GM12878 (cell line): ENCODE measurements around the gene NUMB. TPM values are rescaled to one million over a fixed set of nuclear protein-coding genes. Genes with fewer than 3 reads are reported as not detected.

Experiments
- ATAC-seq: fragments of 200-7000 bp; cut with Tn5 transposase; 3 replicates; pipeline ENCODE4 v1.9.1; 2020; ENCODE audit warnings: mild to moderate bottlenecking, moderate library complexity
- BruUV-seq: library from RNA; stranded (reverse); fragments of 400-500 nt; replicated peaks from 2 replicates; lab custom pipeline; 2021; lab: Mats Ljungman, UMichigan
- CTCF ChIA-PET: fragments of 300-600 bp; sonication (Branson Sonifier 250); formaldehyde crosslinking; extraction: SDS; loops from one replicate; lab custom pipeline; 2021; ENCODE audit warnings: inconsistent platforms; lab: Yijun Ruan, JAX
- POLR2A ChIA-PET: fragments of 350-600 bp; formaldehyde crosslinking; extraction: SDS; loops from one replicate; lab custom pipeline; 2021; ENCODE audit warnings: inconsistent platforms; lab: Charles Lee
- RAD21 ChIA-PET: fragments of 300-600 bp; sonication (Branson Sonifier 250); formaldehyde crosslinking; loops from one replicate; lab custom pipeline; 2023; ENCODE audit warnings: antibody characterized with exemption; ENCODE audit not compliant: unreplicated experiment; lab: Charles Lee
- SMC1A ChIA-PET: fragments of 300-600 bp; sonication (Branson Sonifier 250); formaldehyde crosslinking; loops from one replicate; lab custom pipeline; 2023; ENCODE audit not compliant: unreplicated experiment, uncharacterized antibody; lab: Charles Lee
- DNase-seq: peaks from one replicate; pipeline ENCODE4 v3.0.0-alpha.2; 2011; ENCODE audit warnings: low read depth, low spot score
- FAIRE-seq: peaks from 3 replicates; lab custom pipeline; 2011; peaks lifted over from hg19 to GRCh38; lab: Jason Lieb, UNC
- H2AFZ ChIP-seq: 2 replicates; pipeline ENCODE4 v1.6.0; 2011; ENCODE audit warnings: low read depth, low read length, control low read depth; ENCODE audit not compliant: control insufficient read depth
- H3K27ac ChIP-seq: 2 replicates; pipeline ENCODE4 v1.5.1; 2011; ENCODE audit warnings: control low read depth; ENCODE audit not compliant: control insufficient read depth, insufficient read depth
- H3K27me3 ChIP-seq, 2 experiments: replicated peaks in 1 of 2; 2 replicates each; pipeline versions ENCODE4 v1.6.0 to v1.6.1; 2011; ENCODE audit warnings: low read length in 1 of 2; ENCODE audit not compliant: control insufficient read depth in 2 of 2, insufficient read depth in 2 of 2
- H3K36me3 ChIP-seq, 2 experiments: 2 replicates each; pipeline ENCODE4 v1.5.1; 2011; ENCODE audit warnings: low read length in 1 of 2; ENCODE audit not compliant: control insufficient read depth in 2 of 2, insufficient read depth in 2 of 2
- H3K4me1 ChIP-seq: 2 replicates; pipeline ENCODE4 v1.6.1; 2011; ENCODE audit warnings: mild to moderate bottlenecking, low read length, moderate library complexity, mixed read lengths; ENCODE audit not compliant: control insufficient read depth, insufficient read depth
- H3K4me2 ChIP-seq: 2 replicates; pipeline ENCODE4 v1.6.0; 2011; ENCODE audit warnings: control low read depth; ENCODE audit not compliant: control insufficient read depth, insufficient read depth
- H3K4me3 ChIP-seq: fragments of 200-600 bp; sonication (generic); 2 replicates; pipeline ENCODE4 v1.5.1; 2016
- H3K79me2 ChIP-seq: 2 replicates; pipeline ENCODE4 v1.6.0; 2011; ENCODE audit warnings: low read length; ENCODE audit not compliant: control insufficient read depth, insufficient read depth
- H3K9ac ChIP-seq: 2 replicates; pipeline ENCODE4 v1.8.0; 2011; ENCODE audit warnings: low read length, control low read depth, mixed read lengths; ENCODE audit not compliant: control insufficient read depth, insufficient read depth
- H3K9me3 ChIP-seq: replicated peaks from 3 replicates; pipeline ENCODE4 v1.5.1; 2011; ENCODE audit warnings: mild to moderate bottlenecking, low read length; ENCODE audit not compliant: control insufficient read depth, insufficient read depth
- H4K20me1 ChIP-seq: 2 replicates; pipeline ENCODE4 v1.6.0; 2011; ENCODE audit not compliant: control insufficient read depth, insufficient read depth
- ETV6 ChIP-seq, 2 experiments: fragments of 450-650 bp in 1 of 2; IDR thresholded peaks in 1 of 2; conservative IDR thresholded peaks in 1 of 2; 2 replicates each; pipeline ENCODE4 v1.6.1; 2014; ENCODE audit warnings: antibody characterized with exemption in 1 of 2, borderline replicate concordance in 1 of 2, low read depth in 1 of 2, mild to moderate bottlenecking in 1 of 2, moderate library complexity in 1 of 2
- EZH2 ChIP-seq: IDR thresholded peaks from 2 replicates; pipeline ENCODE4 v1.6.1; 2012; ENCODE audit warnings: low read depth, mild to moderate bottlenecking, control low read depth, inconsistent platforms, low read length, borderline replicate concordance; ENCODE audit not compliant: control insufficient read depth
- FOXK2 ChIP-seq: fragments of 450-650 bp; IDR thresholded peaks from 2 replicates; pipeline ENCODE4 v1.6.1; 2017; ENCODE audit warnings: mild to moderate bottlenecking, moderate library complexity
- GABPA ChIP-seq: IDR thresholded peaks from 2 replicates; pipeline ENCODE4 v1.6.1; 2014; ENCODE audit warnings: antibody characterized with exemption, low read depth, mild to moderate bottlenecking, inconsistent platforms
- GATAD2B ChIP-seq: fragments of 450-650 bp; conservative IDR thresholded peaks from 2 replicates; pipeline ENCODE4 v1.6.1; 2017; ENCODE audit warnings: low read depth, mild to moderate bottlenecking, moderate library complexity
- HDAC2 ChIP-seq: fragments of 200-600 bp; sonication (generic); IDR thresholded peaks from 2 replicates; pipeline ENCODE4 v1.6.1; 2017
- MLLT1 ChIP-seq: fragments of 450-650 bp; IDR thresholded peaks from 2 replicates; pipeline ENCODE4 v1.6.1; 2016; ENCODE audit warnings: mild to moderate bottlenecking
- NFXL1 ChIP-seq: fragments of 450-650 bp; IDR thresholded peaks from 2 replicates; pipeline ENCODE4 v1.6.1; 2017; ENCODE audit warnings: antibody characterized with exemption, mild to moderate bottlenecking, borderline replicate concordance
- RFX5 ChIP-seq: IDR thresholded peaks from 2 replicates; pipeline ENCODE4 v1.6.1; 2011; ENCODE audit warnings: low read depth, low read length, improper control_type of control experiment
- SUPT20H ChIP-seq: IDR thresholded peaks from 2 replicates; pipeline ENCODE4 v1.6.1; 2011; ENCODE audit warnings: low read depth, mild to moderate bottlenecking, low read length, moderate library complexity, borderline replicate concordance; ENCODE audit not compliant: control insufficient read depth
- ZBED1 ChIP-seq: IDR thresholded peaks from 2 replicates; pipeline ENCODE4 v1.6.1; 2016; ENCODE audit warnings: borderline replicate concordance
- ZNF274 ChIP-seq: IDR thresholded peaks from one replicate; pipeline ENCODE4 v1.8.0; 2011; ENCODE audit not compliant: insufficient read length, insufficient read depth
- whole genome bisulfite sequencing: methylation state at CpG from one replicate; pipeline ENCODE4 v1.1.6; 2016; ENCODE audit warnings: low lambda C conversion rate; ENCODE audit not compliant: insufficient replicate concordance, insufficient coverage; ENCODE audit errors: missing lambda C conversion rate; 5-methylcytosine and 5-hydroxymethylcytosine counted together
- in situ Hi-C: fragments of 300-500 bp; cut with MboI; formaldehyde crosslinking; loops from 9 replicates; pipeline ENCODE4 v1.14.3; 2018; ENCODE audit warnings: mixed read lengths
- intact Hi-C: fragments of 100-400 bp; cut with micrococcal nuclease; formaldehyde crosslinking; loops from one replicate; pipeline ENCODE4 v1.14.2; 2022; ENCODE audit not compliant: unreplicated experiment
- polyA plus RNA-seq, 11 experiments: library from polyadenylated mRNA; depleted of rRNA in 4 of 11; unstranded in 6 of 11; stranded (reverse) in 5 of 11; fragments of >200 nt; fragmentation: Nextera tagmentation in 4 of 11; fragmentation: Illumina TruSeq in 1 of 11; extraction: Ambion mirVana in 4 of 11; extraction: Trizol in 1 of 11; gene quantifications; 1 replicate in 1 of 11; 2 replicates in 10 of 11; pipeline versions ENCODE4 v1.2.1 to v1.2.3, GENCODE V29; 2011 to 2016; ENCODE audit warnings: inconsistent platforms in 2 of 11, missing spikeins in 2 of 11, low read depth in 1 of 11
- total RNA-seq, 4 experiments: library from RNA; depleted of rRNA in 3 of 4; stranded (reverse); fragments of >200 nt in 3 of 4; fragmentation: Illumina TruSeq in 1 of 4; extraction: Trizol in 1 of 4; gene quantifications; 2 replicates each; pipeline versions ENCODE4 v1.2.1 to v1.2.3, GENCODE V29; 2013 to 2021
- TF ChIP-seq, protein P1 (sequence below): IDR thresholded peaks from 2 replicates; pipeline ENCODE4 v1.6.1; 2012; ENCODE audit warnings: low read depth, low read length, improper control_type of control experiment

Gene NUMB
- total and polyA plus RNA-seq, 10 of the 15 experiments (the other 5 are each of a cell fraction or from before 2014, with no cell fraction given), result 22.0 to 147 (median 48.9) TPM

- no peak for FAIRE-seq
- TF ChIP-seq SUPT20H (no peak), MLLT1 (no peak), ZNF274 (no peak), NFXL1 (no peak), GABPA (no peak), RFX5 (no peak), EZH2 (no peak), GATAD2B (no peak), ZBED1 (no peak), ETV6 (conservative IDR thresholded peaks at IDR 0.05 in 1 of 2, IDR thresholded peaks at IDR 0.05 in 1 of 2; ENCODE audit: borderline replicate concordance in 1 of 2, low read depth in 1 of 2) (no peak), FOXK2 (no peak), HDAC2 (no peak)
- TF ChIP-seq, protein P1, sequence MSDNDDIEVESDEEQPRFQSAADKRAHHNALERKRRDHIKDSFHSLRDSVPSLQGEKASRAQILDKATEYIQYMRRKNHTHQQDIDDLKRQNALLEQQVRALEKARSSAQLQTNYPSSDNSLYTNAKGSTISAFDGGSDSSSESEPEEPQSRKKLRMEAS, result no peak
- ChIA-PET POLR2A (interaction anchor here (1.4 kb wide), 1 partner anchor 27 kb away, joined by 6 read pairs; no protein-coding TSS in a partner anchor), RAD21 (interaction anchor here (0.6 kb wide), 1 partner anchor 10 kb away, joined by 3 read pairs; no protein-coding TSS in a partner anchor), SMC1A (interaction anchor here (0.8 kb wide), 1 partner anchor 9 kb away, joined by 3 read pairs; no protein-coding TSS in a partner anchor), CTCF (interaction anchor here (0.7 kb wide), 1 partner anchor 417 kb away, joined by 3 read pairs; no protein-coding TSS in a partner anchor)
- WGBS, result 88% methylated on average over 5 of the region's 5 CpGs
- peaks cover 3% of the 10 kb centered on the region for H3K4me1 ChIP-seq
- DNase-seq, result no peak
- no peak overlapping the region for H3K4me2 ChIP-seq
- H3K79me2 ChIP-seq, result peaks cover 8% of the 10 kb centered on the region
- ATAC-seq, result no peak
- no TSS peak for BruUV-seq
- no peak overlapping the region for H3K27ac ChIP-seq
- H3K4me3 ChIP-seq, result no peak overlapping the region
- in situ Hi-C loops (no loop called here), intact Hi-C loops (no loop called here)
- no peak overlapping the region for H3K9ac ChIP-seq
- no peaks in the 10 kb centered on the region for H3K27me3 ChIP-seq
- no peaks in the 10 kb centered on the region for H4K20me1 ChIP-seq
- H2AFZ ChIP-seq, result no peak overlapping the region
- no peaks in the 10 kb centered on the region; a peak in 1 of 4 replicates for H3K36me3 ChIP-seq
- no peaks in the 10 kb centered on the region for H3K9me3 ChIP-seq
Measured at GRCh38 chr14:73428353-73428824, 30.0 kb downstream of the NUMB start.
